ENCODE results near the gene SKAP1. TPM values are rescaled to one million over a fixed set of nuclear protein-coding genes. Genes with fewer than 3 reads are reported as not detected.

Gene SKAP1
- polyA plus RNA-seq, 2 donors, result 1.1 to 2.6 TPM

GRCh38 chr17:48285614-48286013, 144.4 kb downstream of the SKAP1 start:
- H3K27ac ChIP-seq (ENCODE audit: low read depth in 2 of 2, low read length in 1 of 2), result no peak overlapping the region
- H3K36me3 ChIP-seq (ENCODE audit: control insufficient read depth in 2 of 2, insufficient read depth in 2 of 2, low read length in 1 of 2), result no peaks in the 10 kb centered on the region
- H3K4me1 ChIP-seq (ENCODE audit: control insufficient read depth in 2 of 2, insufficient read depth in 2 of 2, low read length in 1 of 2), result no peaks in the 10 kb centered on the region
- no peaks in the 10 kb centered on the region for H3K9me3 ChIP-seq (ENCODE audit: control insufficient read depth in 2 of 2, insufficient read depth in 1 of 2, low read depth in 1 of 2, low read length in 1 of 2)
- H3K4me3 ChIP-seq (ENCODE audit: low read depth in 1 of 2, low read length in 2 of 2), result no peak overlapping the region
- peaks cover 0 to 2% of the 10 kb centered on the region in 2 donors for H3K27me3 ChIP-seq (ENCODE audit: control insufficient read depth in 1 of 2, insufficient read depth in 2 of 2, low read length in 2 of 2)

- no peaks in the 10 kb centered on the region for H3K36me3 ChIP-seq (ENCODE audit: control insufficient read depth in 2 of 2, insufficient read depth in 2 of 2, low read length in 1 of 2)
- peaks cover 0 to 2% of the 10 kb centered on the region in 2 donors for H3K27me3 ChIP-seq (ENCODE audit: control insufficient read depth in 1 of 2, insufficient read depth in 2 of 2, low read length in 2 of 2)
- WGBS, 2 donors, result 67 to 80% methylated on average over 1 of the region's 1 CpG
- no peak overlapping the region for H3K27ac ChIP-seq (ENCODE audit: low read depth in 2 of 2, low read length in 1 of 2)
- H3K9me3 ChIP-seq (ENCODE audit: control insufficient read depth in 2 of 2, insufficient read depth in 1 of 2, low read depth in 1 of 2, low read length in 1 of 2), result no peaks in the 10 kb centered on the region
- no peak overlapping the region for H3K4me3 ChIP-seq (ENCODE audit: low read depth in 1 of 2, low read length in 2 of 2)
- no peaks in the 10 kb centered on the region for H3K4me1 ChIP-seq (ENCODE audit: control insufficient read depth in 2 of 2, insufficient read depth in 2 of 2, low read length in 1 of 2)
Measured at GRCh38 chr17:48283907-48284306, 146.1 kb downstream of the SKAP1 start.

GRCh38 chr17:48283411-48283810, 146.6 kb downstream of the SKAP1 start:
- H3K4me1 ChIP-seq (ENCODE audit: control insufficient read depth in 2 of 2, insufficient read depth in 2 of 2, low read length in 1 of 2), result no peaks in the 10 kb centered on the region
- peaks cover 0 to 2% of the 10 kb centered on the region in 2 donors for H3K27me3 ChIP-seq (ENCODE audit: control insufficient read depth in 1 of 2, insufficient read depth in 2 of 2, low read length in 2 of 2)
- H3K9me3 ChIP-seq (ENCODE audit: control insufficient read depth in 2 of 2, insufficient read depth in 1 of 2, low read depth in 1 of 2, low read length in 1 of 2), result no peaks in the 10 kb centered on the region
- WGBS, 2 donors, result 78 to 85% methylated on average over 2 of the region's 2 CpGs
- no peaks in the 10 kb centered on the region for H3K36me3 ChIP-seq (ENCODE audit: control insufficient read depth in 2 of 2, insufficient read depth in 2 of 2, low read length in 1 of 2)
- H3K4me3 ChIP-seq (ENCODE audit: low read depth in 1 of 2, low read length in 2 of 2), result no peak overlapping the region
- H3K27ac ChIP-seq (ENCODE audit: low read depth in 2 of 2, low read length in 1 of 2), result no peak overlapping the region

GRCh38 chr17:48282303-48282702, 147.7 kb downstream of the SKAP1 start:
- no peak overlapping the region for H3K27ac ChIP-seq (ENCODE audit: low read depth in 2 of 2, low read length in 1 of 2)
- H3K27me3 ChIP-seq (ENCODE audit: control insufficient read depth in 1 of 2, insufficient read depth in 2 of 2, low read length in 2 of 2), result no peaks in the 10 kb centered on the region
- H3K4me3 ChIP-seq (ENCODE audit: low read depth in 1 of 2, low read length in 2 of 2), result no peak overlapping the region
- H3K36me3 ChIP-seq (ENCODE audit: control insufficient read depth in 2 of 2, insufficient read depth in 2 of 2, low read length in 1 of 2), result no peaks in the 10 kb centered on the region
- H3K4me1 ChIP-seq (ENCODE audit: control insufficient read depth in 2 of 2, insufficient read depth in 2 of 2, low read length in 1 of 2), result no peaks in the 10 kb centered on the region
- 85 to 88% methylated on average over 2 of the region's 2 CpGs for WGBS, 2 donors
- no peaks in the 10 kb centered on the region for H3K9me3 ChIP-seq (ENCODE audit: control insufficient read depth in 2 of 2, insufficient read depth in 1 of 2, low read depth in 1 of 2, low read length in 1 of 2)

GRCh38 chr17:48278760-48279491, 151.1 kb downstream of the SKAP1 start:
- Histone ChIP-seq H3K36me3 (ENCODE audit: control insufficient read depth in 2 of 2, insufficient read depth in 2 of 2, low read length in 1 of 2) (no peaks in the 10 kb centered on the region), H3K4me1 (ENCODE audit: control insufficient read depth in 2 of 2, insufficient read depth in 2 of 2, low read length in 1 of 2) (no peaks in the 10 kb centered on the region), H3K9me3 (ENCODE audit: control insufficient read depth in 2 of 2, insufficient read depth in 1 of 2, low read depth in 1 of 2, low read length in 1 of 2) (no peaks in the 10 kb centered on the region), H3K4me3 (ENCODE audit: low read depth in 1 of 2, low read length in 2 of 2) (no peak overlapping the region), H3K27me3 (ENCODE audit: control insufficient read depth in 1 of 2, insufficient read depth in 2 of 2, low read length in 2 of 2) (no peaks in the 10 kb centered on the region), H3K27ac (ENCODE audit: low read depth in 2 of 2, low read length in 1 of 2) (no peak overlapping the region)
- 79 to 90% methylated on average over 5 of the region's 5 CpGs for WGBS, 2 donors

GRCh38 chr17:48276776-48277175, 153.2 kb downstream of the SKAP1 start:
- WGBS, 2 donors, result 86 to 98% methylated on average over 1 of the region's 1 CpG
- Histone ChIP-seq H3K27ac (ENCODE audit: low read depth in 2 of 2, low read length in 1 of 2) (no peak overlapping the region), H3K9me3 (ENCODE audit: control insufficient read depth in 2 of 2, insufficient read depth in 1 of 2, low read depth in 1 of 2, low read length in 1 of 2) (no peaks in the 10 kb centered on the region), H3K4me3 (ENCODE audit: low read depth in 1 of 2, low read length in 2 of 2) (no peak overlapping the region), H3K27me3 (ENCODE audit: control insufficient read depth in 1 of 2, insufficient read depth in 2 of 2, low read length in 2 of 2) (no peaks in the 10 kb centered on the region), H3K4me1 (ENCODE audit: control insufficient read depth in 2 of 2, insufficient read depth in 2 of 2, low read length in 1 of 2) (no peaks in the 10 kb centered on the region), H3K36me3 (ENCODE audit: control insufficient read depth in 2 of 2, insufficient read depth in 2 of 2, low read length in 1 of 2) (no peaks in the 10 kb centered on the region)

GRCh38 chr17:48270899-48271298, 159.1 kb downstream of the SKAP1 start:
- no peak overlapping the region for H3K27ac ChIP-seq (ENCODE audit: low read depth in 2 of 2, low read length in 1 of 2)
- H3K27me3 ChIP-seq (ENCODE audit: control insufficient read depth in 1 of 2, insufficient read depth in 2 of 2, low read length in 2 of 2), result no peaks in the 10 kb centered on the region
- 74 to 85% methylated on average over 2 of the region's 2 CpGs for WGBS, 2 donors
- H3K9me3 ChIP-seq (ENCODE audit: control insufficient read depth in 2 of 2, insufficient read depth in 1 of 2, low read depth in 1 of 2, low read length in 1 of 2), result no peaks in the 10 kb centered on the region
- H3K36me3 ChIP-seq (ENCODE audit: control insufficient read depth in 2 of 2, insufficient read depth in 2 of 2, low read length in 1 of 2), result no peaks in the 10 kb centered on the region
- no peaks in the 10 kb centered on the region for H3K4me1 ChIP-seq (ENCODE audit: control insufficient read depth in 2 of 2, insufficient read depth in 2 of 2, low read length in 1 of 2)
- no peak overlapping the region for H3K4me3 ChIP-seq (ENCODE audit: low read depth in 1 of 2, low read length in 2 of 2)

GRCh38 chr17:48269209-48269608, 160.8 kb downstream of the SKAP1 start:
- H3K4me1 ChIP-seq (ENCODE audit: control insufficient read depth in 2 of 2, insufficient read depth in 2 of 2, low read length in 1 of 2), result no peaks in the 10 kb centered on the region

GRCh38 chr17:48263731-48264035, 166.3 kb downstream of the SKAP1 start:
- H3K4me1 ChIP-seq (ENCODE audit: control insufficient read depth in 2 of 2, insufficient read depth in 2 of 2, low read length in 1 of 2), result no peaks in the 10 kb centered on the region
- WGBS, 2 donors, result 82% methylated on average over 8 of the region's 8 CpGs

More at GRCh38 chr17:48269209-48269608, 160.8 kb downstream of the SKAP1 start:
- WGBS, 2 donors, result 82 to 83% methylated on average over 1 of the region's 1 CpG
- Histone ChIP-seq H3K27me3 (ENCODE audit: control insufficient read depth in 1 of 2, insufficient read depth in 2 of 2, low read length in 2 of 2) (no peaks in the 10 kb centered on the region), H3K9me3 (ENCODE audit: control insufficient read depth in 2 of 2, insufficient read depth in 1 of 2, low read depth in 1 of 2, low read length in 1 of 2) (no peaks in the 10 kb centered on the region), H3K36me3 (ENCODE audit: control insufficient read depth in 2 of 2, insufficient read depth in 2 of 2, low read length in 1 of 2) (no peaks in the 10 kb centered on the region), H3K4me3 (ENCODE audit: low read depth in 1 of 2, low read length in 2 of 2) (no peak overlapping the region), H3K27ac (ENCODE audit: low read depth in 2 of 2, low read length in 1 of 2) (no peak overlapping the region)

GRCh38 chr17:48262982-48263730, 166.9 kb downstream of the SKAP1 start:
- Histone ChIP-seq H3K4me1 (ENCODE audit: control insufficient read depth in 2 of 2, insufficient read depth in 2 of 2, low read length in 1 of 2) (no peaks in the 10 kb centered on the region), H3K9me3 (ENCODE audit: control insufficient read depth in 2 of 2, insufficient read depth in 1 of 2, low read depth in 1 of 2, low read length in 1 of 2) (no peaks in the 10 kb centered on the region), H3K36me3 (ENCODE audit: control insufficient read depth in 2 of 2, insufficient read depth in 2 of 2, low read length in 1 of 2) (no peaks in the 10 kb centered on the region), H3K27me3 (ENCODE audit: control insufficient read depth in 1 of 2, insufficient read depth in 2 of 2, low read length in 2 of 2) (no peaks in the 10 kb centered on the region), H3K4me3 (ENCODE audit: low read depth in 1 of 2, low read length in 2 of 2) (no peak overlapping the region), H3K27ac (ENCODE audit: low read depth in 2 of 2, low read length in 1 of 2) (no peak overlapping the region)
- 40 to 49% methylated on average over 2 of the region's 2 CpGs for WGBS, 2 donors

More at GRCh38 chr17:48263731-48264035, 166.3 kb downstream of the SKAP1 start:
- H3K27me3 ChIP-seq (ENCODE audit: control insufficient read depth in 1 of 2, insufficient read depth in 2 of 2, low read length in 2 of 2), result no peaks in the 10 kb centered on the region
- no peak overlapping the region for H3K27ac ChIP-seq (ENCODE audit: low read depth in 2 of 2, low read length in 1 of 2)
- H3K4me3 ChIP-seq (ENCODE audit: low read depth in 1 of 2, low read length in 2 of 2), result no peak overlapping the region
- no peaks in the 10 kb centered on the region for H3K36me3 ChIP-seq (ENCODE audit: control insufficient read depth in 2 of 2, insufficient read depth in 2 of 2, low read length in 1 of 2)
- H3K9me3 ChIP-seq (ENCODE audit: control insufficient read depth in 2 of 2, insufficient read depth in 1 of 2, low read depth in 1 of 2, low read length in 1 of 2), result no peaks in the 10 kb centered on the region
